Testis (tissue), 2 donors: ENCODE measurements around the gene HOXC12.

ENCODE experiments used
- POLR2A ChIP-seq: fragments of 450-650 bp; IDR thresholded peaks from one replicate; pipeline ENCODE4 v1.6.1; 2017; ENCODE audit warnings: antibody characterized with exemption, mild to moderate bottlenecking, moderate library complexity
- TF ChIP-seq, protein P1 (sequence below), 3 experiments: fragments of 450-650 bp in 2 of 3; fragments of 200-600 bp in 1 of 3; sonication (generic) in 1 of 3; IDR thresholded peaks; one replicate each; pipeline ENCODE4 v1.5.1; 2016 to 2019; ENCODE audit warnings: antibody characterized with exemption in 3 of 3, mild to moderate bottlenecking in 2 of 3, moderate library complexity in 1 of 3

- TF ChIP-seq, protein P1, sequence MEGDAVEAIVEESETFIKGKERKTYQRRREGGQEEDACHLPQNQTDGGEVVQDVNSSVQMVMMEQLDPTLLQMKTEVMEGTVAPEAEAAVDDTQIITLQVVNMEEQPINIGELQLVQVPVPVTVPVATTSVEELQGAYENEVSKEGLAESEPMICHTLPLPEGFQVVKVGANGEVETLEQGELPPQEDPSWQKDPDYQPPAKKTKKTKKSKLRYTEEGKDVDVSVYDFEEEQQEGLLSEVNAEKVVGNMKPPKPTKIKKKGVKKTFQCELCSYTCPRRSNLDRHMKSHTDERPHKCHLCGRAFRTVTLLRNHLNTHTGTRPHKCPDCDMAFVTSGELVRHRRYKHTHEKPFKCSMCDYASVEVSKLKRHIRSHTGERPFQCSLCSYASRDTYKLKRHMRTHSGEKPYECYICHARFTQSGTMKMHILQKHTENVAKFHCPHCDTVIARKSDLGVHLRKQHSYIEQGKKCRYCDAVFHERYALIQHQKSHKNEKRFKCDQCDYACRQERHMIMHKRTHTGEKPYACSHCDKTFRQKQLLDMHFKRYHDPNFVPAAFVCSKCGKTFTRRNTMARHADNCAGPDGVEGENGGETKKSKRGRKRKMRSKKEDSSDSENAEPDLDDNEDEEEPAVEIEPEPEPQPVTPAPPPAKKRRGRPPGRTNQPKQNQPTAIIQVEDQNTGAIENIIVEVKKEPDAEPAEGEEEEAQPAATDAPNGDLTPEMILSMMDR (IDR thresholded peaks at IDR 0.05), result no peak
- no peak for TF ChIP-seq POLR2A
Measured at GRCh38 chr12:53956251-53956887, 1.7 kb downstream of the HOXC12 start.
